NCI-H524 treated with DMSO at 0.1 percent for 48 hours (cell line): ENCODE results near the gene FLNB.
A peak's percentile ranks its signal among the peaks of the same experiment; 100 is the strongest.

Experiments used
- DNase-seq: peaks from one replicate; lab custom pipeline; 2025; lab: John Stamatoyannopoulos, UW

The FLNB gene

DNA sequence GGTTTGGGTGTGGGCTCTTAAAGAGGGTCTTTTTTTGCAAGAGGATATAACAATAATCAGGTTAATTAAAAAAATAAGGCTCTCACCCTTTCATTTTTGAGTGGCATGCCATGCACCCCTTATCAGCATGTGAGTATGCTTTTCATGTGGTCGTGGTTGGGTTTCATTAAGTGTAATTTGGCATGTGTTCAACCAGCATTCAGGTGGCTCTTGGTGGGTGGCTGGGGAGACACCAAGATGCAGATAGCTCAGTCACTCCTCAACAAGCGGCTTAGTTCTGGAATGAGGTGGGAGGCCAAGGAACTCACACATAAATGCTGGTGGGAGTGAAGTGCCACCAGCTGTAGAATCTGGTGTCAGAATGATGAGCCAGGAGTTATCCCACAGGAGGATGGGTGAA is 66.8 kb downstream of the FLNB start:
- DNase-seq, result no peak

GRCh38 chr3:58077596-58078285 is 69.5 kb downstream of the FLNB start:
- DNase-seq, result no peak

- no peak for DNase-seq
Measured at GRCh38 chr3:58078610-58079009, 70.4 kb downstream of the FLNB start.

GRCh38 chr3:58079773-58080172 is 71.6 kb downstream of the FLNB start:
- DNase-seq, result no peak

- DNase-seq, result peak; percentile 1
Measured at GRCh38 chr3:58082047-58082446, 73.8 kb downstream of the FLNB start.

- no peak for DNase-seq
Measured at GRCh38 chr3:58084166-58084565, 75.9 kb downstream of the FLNB start.

DNA sequence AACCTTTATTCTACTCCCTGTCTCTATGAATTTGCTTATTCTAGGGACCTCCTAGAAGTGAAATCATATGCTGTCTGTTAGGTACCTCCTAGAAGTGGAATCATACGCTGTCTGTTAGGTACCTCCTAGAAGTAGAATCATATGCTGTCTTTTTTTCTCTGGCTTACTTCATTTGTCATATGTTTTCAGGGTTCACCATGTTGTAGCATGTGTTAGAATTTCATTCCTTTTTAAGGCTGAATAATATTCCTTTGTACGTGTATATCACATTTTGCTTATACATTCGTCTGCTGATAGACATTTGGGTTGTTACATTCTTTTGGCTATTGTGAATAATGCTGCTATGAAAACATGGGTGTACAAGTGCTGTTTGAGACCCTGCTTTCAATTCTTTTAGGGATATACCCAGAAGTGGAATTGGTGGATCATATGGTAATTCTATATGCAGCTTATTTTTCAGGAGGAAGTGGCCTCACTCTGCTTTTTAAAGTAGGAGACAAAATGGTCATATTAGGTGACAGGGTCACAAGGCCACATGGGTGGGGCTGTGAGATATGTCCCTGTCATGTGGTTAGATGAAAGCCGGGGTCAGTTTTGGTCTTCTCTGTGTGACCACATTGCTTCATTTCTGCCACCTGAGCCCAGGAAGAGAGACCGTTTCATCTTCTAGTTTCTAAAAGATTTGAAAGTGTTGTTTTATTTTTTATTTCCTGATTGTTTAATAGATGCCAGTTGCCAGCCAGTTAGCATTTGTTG is 76.7 kb downstream of the FLNB start:
- DNase-seq, result no peak

- no peak for DNase-seq
Measured at GRCh38 chr3:58085616-58086015, 77.4 kb downstream of the FLNB start.

DNA sequence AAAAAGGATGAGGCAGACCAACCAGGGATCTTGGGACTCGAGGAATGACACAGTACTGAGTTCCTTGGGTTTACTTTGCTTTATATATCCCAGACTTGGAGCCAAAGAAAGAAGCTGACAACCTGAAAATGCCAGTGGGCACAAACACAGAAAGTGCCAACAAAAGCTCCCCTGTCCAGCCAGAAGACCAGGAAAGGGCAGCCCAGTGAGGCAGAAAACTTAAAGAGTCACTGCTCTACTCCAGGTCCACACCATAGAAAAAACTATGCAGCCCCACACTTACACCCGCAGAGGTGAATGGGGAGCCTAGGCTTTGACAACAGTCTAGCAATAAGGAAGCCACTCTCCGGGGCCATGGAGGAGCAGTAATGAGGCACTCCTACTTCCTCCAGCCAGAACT is 80.3 kb downstream of the FLNB start:
- no peak for DNase-seq

- no peak for DNase-seq
Measured at GRCh38 chr3:58090351-58090750, 82.1 kb downstream of the FLNB start.

DNA sequence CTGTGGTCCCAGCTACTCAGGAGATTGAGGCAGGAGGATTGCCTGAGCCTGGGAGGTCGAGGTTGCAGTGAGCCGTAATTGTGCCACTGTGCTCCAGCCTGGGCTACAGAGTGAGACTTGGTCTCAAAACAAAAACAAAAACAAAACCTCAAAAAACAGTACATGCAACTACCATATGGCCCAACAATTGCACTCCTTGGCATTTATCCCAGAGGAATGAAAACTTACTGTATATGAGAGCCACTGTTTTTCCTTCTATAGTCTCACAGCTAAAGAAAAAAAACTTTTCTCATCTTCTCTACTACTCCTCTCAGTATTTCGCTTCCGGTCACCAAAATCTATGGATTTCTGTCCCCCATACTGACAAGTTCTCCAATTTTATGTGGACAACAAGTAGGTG is 84.3 kb downstream of the FLNB start:
- no peak for DNase-seq

DNA sequence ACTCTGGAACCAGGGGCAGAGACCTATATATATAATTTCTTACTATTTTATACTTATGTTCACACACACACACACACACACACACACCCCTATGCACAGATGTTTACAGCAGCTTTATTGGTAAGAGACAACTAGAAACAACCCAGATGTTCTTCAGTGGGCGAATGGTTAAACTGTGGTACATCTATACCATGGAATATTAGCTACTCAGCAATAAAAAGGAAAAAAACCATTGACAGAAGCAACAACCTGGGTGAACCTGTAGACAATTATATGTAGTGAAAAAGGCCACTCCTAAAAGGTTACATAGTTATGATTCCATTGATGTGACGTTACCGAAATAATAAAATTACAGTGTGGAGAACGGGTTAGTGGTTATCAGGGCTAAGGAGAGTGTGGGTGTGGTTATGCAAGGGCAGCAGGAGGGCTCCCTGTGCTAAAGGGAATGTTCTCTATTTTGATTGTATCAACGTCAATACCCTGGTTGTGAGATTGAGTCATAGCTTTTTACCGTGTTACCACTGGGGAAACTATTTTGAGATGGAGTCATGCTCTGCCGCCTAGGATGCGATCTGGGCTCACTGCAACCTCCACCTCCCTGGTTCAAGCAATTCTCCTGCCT is 85.5 kb downstream of the FLNB start:
- no peak for DNase-seq

GRCh38 chr3:58094657-58095056 is 86.4 kb downstream of the FLNB start:
- no peak for DNase-seq

GRCh38 chr3:58095603-58096138 is 87.4 kb downstream of the FLNB start:
- DNase-seq, result no peak

DNA sequence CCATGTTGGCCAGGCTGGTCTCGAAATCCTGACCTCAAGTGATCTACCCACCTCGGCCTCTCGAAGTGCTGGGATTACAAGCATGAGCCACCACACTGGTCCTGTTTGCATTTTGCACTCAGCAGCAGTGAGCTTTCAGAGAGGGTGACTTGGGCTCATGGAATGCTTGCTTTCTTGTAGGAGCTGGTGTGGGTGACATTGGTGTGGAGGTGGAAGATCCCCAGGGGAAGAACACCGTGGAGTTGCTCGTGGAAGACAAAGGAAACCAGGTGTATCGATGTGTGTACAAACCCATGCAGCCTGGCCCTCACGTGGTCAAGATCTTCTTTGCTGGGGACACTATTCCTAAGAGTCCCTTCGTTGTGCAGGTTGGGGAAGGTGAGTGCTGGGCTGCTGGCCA is 90.3 kb downstream of the FLNB start:
- DNase-seq, result no peak

DNA sequence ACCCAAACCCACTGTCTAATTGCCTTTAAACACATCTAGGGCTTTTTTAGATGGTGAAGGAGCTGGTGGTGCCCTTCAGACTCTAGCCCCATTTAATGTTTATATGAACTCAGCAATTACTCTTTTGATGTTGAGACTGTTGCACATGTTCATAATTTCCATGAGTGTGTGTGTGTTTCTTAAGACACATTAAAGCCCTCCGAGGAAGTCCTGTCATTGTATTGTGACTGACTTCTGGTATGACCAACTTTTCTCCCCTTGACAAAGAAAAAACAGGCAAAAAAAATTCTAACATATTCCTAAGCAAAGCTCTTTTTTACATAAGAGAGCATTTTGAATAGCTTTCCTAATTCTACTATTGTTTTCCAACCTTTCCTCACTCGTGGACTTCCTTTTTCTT is 91.6 kb downstream of the FLNB start:
- DNase-seq, result no peak

GRCh38 chr3:58101499-58102389 is 93.5 kb downstream of the FLNB start:
- no peak for DNase-seq

DNA sequence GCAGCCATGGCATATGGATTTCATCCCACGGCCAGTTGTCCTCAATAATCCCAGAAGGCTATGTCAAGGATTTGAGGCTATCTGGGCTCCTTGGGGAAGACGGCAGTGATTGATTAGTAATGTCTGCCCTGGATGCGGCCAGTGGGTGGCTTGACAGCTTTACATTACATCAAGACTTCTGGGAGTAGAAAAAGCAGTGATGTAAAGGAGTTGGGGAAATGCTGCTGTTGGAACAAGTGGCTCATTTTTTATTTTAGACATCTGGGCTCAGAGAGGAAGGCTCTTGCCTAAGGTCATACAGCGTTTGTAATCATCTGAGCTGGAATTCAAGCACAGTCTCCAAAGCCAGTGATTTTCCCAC is 94.1 kb downstream of the FLNB start:
- no peak for DNase-seq

- no peak for DNase-seq
Measured at GRCh38 chr3:58102976-58103451, 94.8 kb downstream of the FLNB start.

- DNase-seq, result no peak
Measured at GRCh38 chr3:58104151-58104550, 95.9 kb downstream of the FLNB start.

DNA sequence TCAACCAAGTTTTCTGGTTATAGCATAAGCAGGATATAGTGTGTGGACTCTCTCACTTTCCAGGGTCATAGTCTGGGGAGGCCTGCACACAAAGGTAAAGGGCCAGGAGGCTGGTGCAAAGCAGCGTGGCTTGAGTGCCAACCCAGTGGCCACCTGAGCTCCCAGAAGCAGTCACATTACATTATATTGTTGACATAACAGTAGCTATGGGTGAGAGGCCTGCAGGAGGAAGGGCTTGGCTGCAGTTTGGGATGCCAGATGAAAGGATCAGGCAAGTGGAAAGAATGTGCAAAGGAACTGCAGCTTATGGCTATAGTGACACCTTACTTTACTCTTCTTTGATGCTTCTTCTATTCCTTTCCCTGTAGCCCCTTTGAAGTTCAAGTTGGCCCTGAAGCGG is 96.5 kb downstream of the FLNB start:
- DNase-seq, result no peak

DNA sequence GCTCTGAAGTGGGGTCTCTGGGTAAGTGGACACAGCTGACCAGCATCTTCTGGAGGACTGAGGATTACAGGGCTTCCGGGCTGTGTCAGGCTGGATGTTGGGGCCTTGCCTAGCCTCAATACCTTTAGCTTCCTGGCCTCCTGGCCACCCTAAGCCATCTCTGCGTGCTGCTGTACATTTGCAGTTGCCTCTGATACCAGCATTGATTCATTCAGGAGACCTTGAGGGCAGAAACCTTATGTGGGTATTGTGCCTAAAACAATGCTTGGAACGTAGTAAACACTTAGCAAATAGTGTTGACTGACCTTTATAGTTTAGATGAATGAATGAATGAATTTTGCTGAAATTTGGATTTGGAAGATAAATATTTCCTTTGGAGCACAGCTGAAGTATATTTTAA is 97.0 kb downstream of the FLNB start:
- DNase-seq, result no peak
